K562 (cell line): ENCODE results near the gene ANO3. TPM values are rescaled to one million over a fixed set of nuclear protein-coding genes. Genes with fewer than 3 reads are reported as not detected.

Source experiments
- ATAC-seq: fragments of 200-7000 bp; cut with Tn5 transposase; 3 replicates; pipeline ENCODE4 v1.9.1; 2020; ENCODE audit warnings: moderate library complexity
- BruUV-seq: library from RNA; stranded (reverse); fragments of 400-500 nt; replicated peaks from 2 replicates; lab custom pipeline; 2021; lab: Mats Ljungman, UMichigan
- CTCF ChIA-PET: fragments of 300-600 bp; formaldehyde crosslinking; extraction: SDS; loops from one replicate; lab custom pipeline; 2021; ENCODE audit warnings: low intra/inter-chr PET ratio; lab: Yijun Ruan, JAX
- POLR2A ChIA-PET: fragments of 300-600, 350-650 bp; sonication (Branson Sonifier 250); formaldehyde crosslinking; extraction: SDS; loops from one replicate; lab custom pipeline; 2021; ENCODE audit warnings: antibody characterized with exemption, inconsistent platforms; lab: Yijun Ruan, JAX
- DNase-seq, 4 experiments: peaks; one replicate each; pipeline versions ENCODE4 v3.0.0 to v3.0.0-alpha.2; 2011 to 2018; ENCODE audit warnings: low spot score in 3 of 4, mixed read lengths in 3 of 4; ENCODE audit errors: extremely low read depth in 1 of 4
- FAIRE-seq: peaks from 2 replicates; lab custom pipeline; 2011; peaks lifted over from hg19 to GRCh38; lab: Jason Lieb, UNC
- H2AFZ ChIP-seq: 2 replicates; pipeline ENCODE4 v1.6.0; 2011; ENCODE audit warnings: low read depth, low read length, control low read depth, inconsistent platforms
- H3K27ac ChIP-seq: fragments of 200-600 bp; 3 replicates; pipeline ENCODE4 v1.8.0; 2011; ENCODE audit warnings: low read depth, mild to moderate bottlenecking, control low read depth, inconsistent platforms, low read length, moderate library complexity, mixed read lengths; ENCODE audit errors: extremely low read depth
- H3K27me3 ChIP-seq, 2 experiments: fragments of 300-600 bp in 1 of 2; 2 replicates in 1 of 2; 3 replicates in 1 of 2; pipeline versions ENCODE4 v1.6.0 to v1.8.0; 2011; ENCODE audit warnings: inconsistent platforms in 2 of 2, low read length in 2 of 2, mild to moderate bottlenecking in 1 of 2, mixed read lengths in 1 of 2, moderate library complexity in 1 of 2; ENCODE audit not compliant: control insufficient read depth in 2 of 2, insufficient read depth in 2 of 2
- H3K36me3 ChIP-seq: fragments of 300-600 bp; 3 replicates; pipeline ENCODE4 v1.8.0; 2011; ENCODE audit warnings: mild to moderate bottlenecking, low read length, inconsistent platforms; ENCODE audit not compliant: control insufficient read depth, insufficient read depth
- H3K4me1 ChIP-seq, 2 experiments: fragments of 200-600 bp in 1 of 2; replicated peaks in 1 of 2; 2 replicates in 1 of 2; 3 replicates in 1 of 2; pipeline versions ENCODE4 v1.5.1 to v1.8.0; 2011; ENCODE audit warnings: inconsistent platforms in 2 of 2, low read length in 2 of 2, mild to moderate bottlenecking in 1 of 2, mixed read lengths in 1 of 2, moderate library complexity in 1 of 2; ENCODE audit not compliant: control insufficient read depth in 2 of 2, insufficient read depth in 2 of 2
- H3K4me2 ChIP-seq: 2 replicates; pipeline ENCODE4 v1.6.1; 2011; ENCODE audit warnings: low read length, control low read depth, inconsistent platforms, mixed read lengths; ENCODE audit not compliant: insufficient read depth
- H3K4me3 ChIP-seq: fragments of 200-600 bp; sonication (generic), shearing (Covaris generic); 2 replicates; pipeline ENCODE4 v1.5.1; 2016; ENCODE audit warnings: control low read depth, inconsistent platforms
- H3K79me2 ChIP-seq: fragments of 200-600 bp; 3 replicates; pipeline ENCODE4 v1.8.0; 2011; ENCODE audit warnings: low read length, inconsistent platforms; ENCODE audit not compliant: control insufficient read depth, insufficient read depth
- H3K9ac ChIP-seq, 2 experiments: 2 replicates each; pipeline versions ENCODE4 v1.6.0 to v1.6.1; 2011; ENCODE audit warnings: low read depth in 2 of 2, low read length in 2 of 2, control low read depth in 1 of 2, inconsistent platforms in 1 of 2, mild to moderate bottlenecking in 1 of 2, mixed read lengths in 1 of 2; ENCODE audit not compliant: insufficient read depth in 1 of 2
- H3K9me1 ChIP-seq: one replicate; pipeline ENCODE4 v1.6.0; 2011; ENCODE audit warnings: inconsistent platforms, mild to moderate bottlenecking, low read length, moderate library complexity; ENCODE audit not compliant: control insufficient read depth, insufficient read depth
- H3K9me3 ChIP-seq: replicated peaks from 2 replicates; pipeline ENCODE4 v1.5.1; 2011; ENCODE audit warnings: low read depth, low read length, inconsistent platforms; ENCODE audit not compliant: control insufficient read depth, insufficient read depth
- H4K20me1 ChIP-seq: replicated peaks from 2 replicates; pipeline ENCODE4 v1.6.1; 2011; ENCODE audit warnings: low read length, inconsistent platforms, mixed read lengths; ENCODE audit not compliant: control insufficient read depth, insufficient read depth
- BACH1 ChIP-seq: fragments of 200-800 bp; sonication (Bioruptor generic); IDR thresholded peaks from 2 replicates; pipeline ENCODE4 v1.6.1; 2016; ENCODE audit warnings: missing genetic modification characterization, missing compliant biosample characterization
- CAMTA2 ChIP-seq: fragments of 250-450 bp; sonication (Bioruptor Pico); conservative IDR thresholded peaks from 2 replicates; pipeline ENCODE4 v1.5.1; 2022
- CCNT2 ChIP-seq: IDR thresholded peaks from 2 replicates; pipeline ENCODE4 v1.6.1; 2011; ENCODE audit warnings: borderline replicate concordance, low read depth, mild to moderate bottlenecking, moderate library complexity, mixed read lengths, low read length; ENCODE audit not compliant: insufficient read length; ENCODE audit errors: extremely low read depth
- FUS ChIP-seq: fragments of 200-400 bp; formaldehyde crosslinking; optimal IDR thresholded peaks from 2 replicates; pipeline ENCODE3; 2017; ENCODE audit warnings: low read depth, low read length
- GATAD2A ChIP-seq: fragments of 450-650 bp; IDR thresholded peaks from 2 replicates; pipeline ENCODE4 v1.6.1; 2017
- JUND ChIP-seq, 2 experiments: IDR thresholded peaks; 2 replicates in 1 of 2; 3 replicates in 1 of 2; pipeline ENCODE4 v1.6.1; 2011; ENCODE audit warnings: borderline replicate concordance in 2 of 2, low read depth in 2 of 2, low read length in 2 of 2, improper control_type of control experiment in 1 of 2, missing biosample characterization in 1 of 2, missing genetic modification characterization in 1 of 2, missing genetic modification reagents in 1 of 2
- NRF1 ChIP-seq, 2 experiments: fragments of 450-650 bp; IDR thresholded peaks in 1 of 2; conservative IDR thresholded peaks in 1 of 2; 2 replicates each; pipeline ENCODE4 v1.6.1; 2014; ENCODE audit warnings: mild to moderate bottlenecking in 2 of 2
- PREB ChIP-seq: sonication (generic); formaldehyde crosslinking; IDR thresholded peaks from 2 replicates; pipeline ENCODE4 v1.8.1; 2023; ENCODE audit warnings: mild to moderate bottlenecking, missing genetic modification reagents
- PYGO2 ChIP-seq: fragments of 450-650 bp; IDR thresholded peaks from 2 replicates; pipeline ENCODE4 v1.6.1; 2016; ENCODE audit warnings: mild to moderate bottlenecking, missing genetic modification characterization, moderate library complexity, missing compliant biosample characterization
- SMAD1 ChIP-seq: fragments of 150-350 bp; IDR thresholded peaks from 2 replicates; pipeline ENCODE4 v1.6.1; 2014; ENCODE audit warnings: low read length, low read depth; ENCODE audit not compliant: partially characterized antibody
- SMC3 ChIP-seq: conservative IDR thresholded peaks from 2 replicates; pipeline ENCODE4 v1.6.1; 2011; ENCODE audit warnings: low read depth, low read length, improper control_type of control experiment; ENCODE audit not compliant: insufficient read depth
- TAF1 ChIP-seq: IDR thresholded peaks from 2 replicates; pipeline ENCODE4 v1.6.1; 2011; ENCODE audit warnings: mild to moderate bottlenecking, low read length, moderate library complexity; ENCODE audit not compliant: insufficient read depth, control insufficient read depth, severe bottlenecking; ENCODE audit errors: extremely low read depth
- ZBED1 ChIP-seq: IDR thresholded peaks from 2 replicates; pipeline ENCODE4 v1.6.1; 2014
- ZNF561 ChIP-seq: fragments of 450-650 bp; formaldehyde crosslinking; conservative IDR thresholded peaks from 2 replicates; pipeline ENCODE4 v1.4.0; 2020; ENCODE audit warnings: mild to moderate bottlenecking, moderate library complexity
- WGBS: fragments of 100-300 bp; shearing (Covaris generic); methylation state at CpG from one replicate; pipeline ENCODE4 v1.1.6; 2016; ENCODE audit warnings: low coverage, mixed read lengths; ENCODE audit not compliant: insufficient coverage; ENCODE audit errors: missing lambda C conversion rate; 5-methylcytosine and 5-hydroxymethylcytosine counted together
- in situ Hi-C: fragments of 300-500 bp; cut with MboI; formaldehyde crosslinking; loops from 4 replicates; pipeline ENCODE4 v1.15.0; 2018; ENCODE audit warnings: inconsistent platforms, mixed read lengths
- intact Hi-C: fragments of 100-400 bp; cut with micrococcal nuclease; formaldehyde crosslinking; loops from 2 replicates; pipeline ENCODE4 v1.14.2; 2022
- polyA plus RNA-seq, 8 experiments: library from polyadenylated mRNA; depleted of rRNA in 4 of 8; stranded (reverse) in 5 of 8; unstranded in 3 of 8; fragments of >200 nt; fragmentation: Nextera tagmentation in 2 of 8; fragmentation: Illumina TruSeq in 1 of 8; extraction: Ambion mirVana in 2 of 8; extraction: Trizol in 1 of 8; gene quantifications; 2 replicates each; pipeline versions ENCODE4 v1.2.1 to v1.2.3, GENCODE V29; 2011 to 2014; ENCODE audit warnings: inconsistent platforms in 1 of 8, missing spikeins in 1 of 8
- total RNA-seq, 7 experiments: library from RNA; depleted of rRNA in 6 of 7; stranded (reverse); fragments of >200 nt in 6 of 7; fragmentation: Illumina TruSeq in 2 of 7; extraction: Trizol in 2 of 7; gene quantifications; 2 replicates each; pipeline versions ENCODE4 v1.2.1 to v1.2.3, GENCODE V29; 2011 to 2021; ENCODE audit warnings: low replicate concordance in 1 of 7
- TF ChIP-seq, protein P1 (sequence below): fragments of 250-450 bp; sonication (Bioruptor Pico); IDR thresholded peaks from 2 replicates; pipeline ENCODE4 v1.8.0; 2021; ENCODE audit warnings: moderate library complexity, mild to moderate bottlenecking, inconsistent platforms
- TF ChIP-seq, protein P2 (sequence below): fragments of 250-450 bp; sonication (Bioruptor Pico); IDR thresholded peaks from 2 replicates; pipeline ENCODE4 v1.8.0; 2022; ENCODE audit warnings: inconsistent platforms, mild to moderate bottlenecking, moderate library complexity, borderline replicate concordance
- TF ChIP-seq, protein P3 (sequence below), 2 experiments: IDR thresholded peaks; 2 replicates each; pipeline ENCODE4 v1.6.1; 2011; ENCODE audit warnings: borderline replicate concordance in 1 of 2, control low read depth in 1 of 2, low read depth in 1 of 2, low read length in 1 of 2, mild to moderate bottlenecking in 1 of 2, mixed read lengths in 1 of 2, moderate library complexity in 1 of 2; ENCODE audit not compliant: insufficient read depth in 1 of 2, insufficient read length in 1 of 2, poor library complexity in 1 of 2, severe bottlenecking in 1 of 2; ENCODE audit errors: extremely low read depth in 1 of 2

The ANO3 gene
- total and polyA plus RNA-seq, 9 of the 15 experiments (the other 6 are each of a cell fraction or from before 2014, with no cell fraction given) = 0.01 to 0.13 (median 0.04) TPM; not detected in 1

DNA sequence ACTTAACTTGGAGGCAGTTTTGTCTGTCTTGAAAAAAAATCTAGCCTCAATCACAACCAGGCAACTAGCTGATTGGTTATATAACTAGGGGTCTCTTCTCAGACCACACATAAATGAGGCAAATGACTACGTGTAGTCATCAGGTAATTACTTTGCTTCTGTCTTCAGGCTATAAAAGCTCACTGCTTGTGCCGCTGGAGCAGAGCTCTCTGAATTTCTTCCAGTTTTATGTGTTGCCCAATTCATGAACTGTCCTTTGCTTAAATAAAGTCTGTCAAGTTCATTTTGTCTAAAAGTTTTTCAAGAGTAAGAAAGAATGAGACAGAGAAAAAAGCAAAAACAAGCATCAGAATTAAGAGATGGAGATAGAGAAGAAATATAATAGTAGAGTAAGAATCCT lies 146.8 kb downstream of the ANO3 start:
- Histone ChIP-seq H3K4me1 (no peaks in the 10 kb centered on the region), H3K4me2 (no peak overlapping the region), H3K27me3 (no peaks in the 10 kb centered on the region), H2AFZ (no peak overlapping the region), H4K20me1 (no peaks in the 10 kb centered on the region), H3K36me3 (no peaks in the 10 kb centered on the region), H3K9me3 (0 out of 2 replicates have a peak, but pooled peaks cover 1% of the 10 kb centered on the region), H3K4me3 (no peak overlapping the region), H3K9ac (no peak overlapping the region), H3K79me2 (no peaks in the 10 kb centered on the region), H3K9me1 (no peaks in the 10 kb centered on the region), H3K27ac (no peak overlapping the region)
- no peak for ATAC-seq
- no TSS peak for BruUV-seq
- ChIA-PET POLR2A (no interaction called here), CTCF (no interaction called here)
- 4% methylated on average over 2 of the region's 2 CpGs for WGBS
- intact Hi-C loops = no loop called here
- DNase-seq = no peak
- TF ChIP-seq, protein P1, sequence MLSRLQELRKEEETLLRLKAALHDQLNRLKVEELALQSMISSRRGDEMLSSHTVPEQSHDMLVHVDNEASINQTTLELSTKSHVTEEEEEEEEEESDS (CRISPR knock-in tag) = no peak
- TF ChIP-seq GATAD2A = no peak
- TF ChIP-seq SMC3 = no peak
- no peak for TF ChIP-seq TAF1
- TF ChIP-seq, protein P2, sequence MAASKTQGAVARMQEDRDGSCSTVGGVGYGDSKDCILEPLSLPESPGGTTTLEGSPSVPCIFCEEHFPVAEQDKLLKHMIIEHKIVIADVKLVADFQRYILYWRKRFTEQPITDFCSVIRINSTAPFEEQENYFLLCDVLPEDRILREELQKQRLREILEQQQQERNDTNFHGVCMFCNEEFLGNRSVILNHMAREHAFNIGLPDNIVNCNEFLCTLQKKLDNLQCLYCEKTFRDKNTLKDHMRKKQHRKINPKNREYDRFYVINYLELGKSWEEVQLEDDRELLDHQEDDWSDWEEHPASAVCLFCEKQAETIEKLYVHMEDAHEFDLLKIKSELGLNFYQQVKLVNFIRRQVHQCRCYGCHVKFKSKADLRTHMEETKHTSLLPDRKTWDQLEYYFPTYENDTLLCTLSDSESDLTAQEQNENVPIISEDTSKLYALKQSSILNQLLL (CRISPR knock-in tag) = no peak
- TF ChIP-seq CCNT2 = no peak
- no peak for TF ChIP-seq PREB (CRISPR knock-in tag)
- no peak for TF ChIP-seq JUND (IDR thresholded peaks at IDR 0.05; ENCODE audit: borderline replicate concordance, low read depth, low read length)
- TF ChIP-seq JUND (tag; IDR thresholded peaks at IDR 0.05; ENCODE audit: borderline replicate concordance, low read depth, low read length) = no peak
- no peak for TF ChIP-seq BACH1 (tag)
- no peak for TF ChIP-seq ZNF561 (CRISPR knock-in tag)
- TF ChIP-seq SMAD1 = no peak
- TF ChIP-seq CAMTA2 (CRISPR knock-in tag) = no peak
- no peak for TF ChIP-seq NRF1 (conservative IDR thresholded peaks at IDR 0.05 in 1 of 2, IDR thresholded peaks at IDR 0.05 in 1 of 2)
- TF ChIP-seq FUS = no peak
- TF ChIP-seq, protein P3, sequence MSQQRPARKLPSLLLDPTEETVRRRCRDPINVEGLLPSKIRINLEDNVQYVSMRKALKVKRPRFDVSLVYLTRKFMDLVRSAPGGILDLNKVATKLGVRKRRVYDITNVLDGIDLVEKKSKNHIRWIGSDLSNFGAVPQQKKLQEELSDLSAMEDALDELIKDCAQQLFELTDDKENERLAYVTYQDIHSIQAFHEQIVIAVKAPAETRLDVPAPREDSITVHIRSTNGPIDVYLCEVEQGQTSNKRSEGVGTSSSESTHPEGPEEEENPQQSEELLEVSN (IDR thresholded peaks at IDR 0.05; ENCODE audit: borderline replicate concordance in 1 of 2, extremely low read depth in 1 of 2, insufficient read depth in 1 of 2, insufficient read length in 1 of 2, low read depth in 1 of 2, low read length in 1 of 2, poor library complexity in 1 of 2, severe bottlenecking in 1 of 2) = no peak
- no peak for TF ChIP-seq PYGO2 (tag)
- no peak for TF ChIP-seq ZBED1
- FAIRE-seq = no peak
- in situ Hi-C loops = no loop called here
